GM23338 (cell line): ENCODE measurements around the gene GDAP2. TPM values are rescaled to one million over a fixed set of nuclear protein-coding genes. Genes with fewer than 3 reads are reported as not detected.

Source experiments
- ATAC-seq: fragments of 200-7000 bp; cut with Tn5 transposase; 3 replicates; pipeline ENCODE4 v1.9.1; 2020
- DNase-seq: peaks from one replicate; pipeline ENCODE4 v3.0.0-alpha.2; 2015; ENCODE audit warnings: low spot score
- H2AFZ ChIP-seq: fragments of 200-600 bp; sonication (generic); 2 replicates; pipeline ENCODE4 v1.8.0; 2016; ENCODE audit warnings: antibody characterized with exemption, mild to moderate bottlenecking, moderate library complexity
- H3F3A ChIP-seq: fragments of 200-600 bp; sonication (generic); replicated peaks from 2 replicates; pipeline ENCODE4 v1.8.0; 2017; ENCODE audit warnings: antibody characterized with exemption, mixed run types, low read depth
- H3K27ac ChIP-seq: fragments of 200-600 bp; sonication (generic); 2 replicates; pipeline ENCODE4 v1.6.1; 2016; ENCODE audit warnings: low read depth
- H3K27me3 ChIP-seq: fragments of 200-600 bp; sonication (generic); 2 replicates; pipeline ENCODE4 v1.8.0; 2016; ENCODE audit warnings: mild to moderate bottlenecking, mixed run types, moderate library complexity; ENCODE audit not compliant: insufficient read depth
- H3K36me3 ChIP-seq: fragments of 200-600 bp; sonication (generic); 2 replicates; pipeline ENCODE4 v1.8.0; 2016; ENCODE audit warnings: mild to moderate bottlenecking; ENCODE audit not compliant: insufficient read depth
- H3K4me1 ChIP-seq: fragments of 200-600 bp; sonication (generic); 2 replicates; pipeline ENCODE4 v1.8.0; 2016; ENCODE audit warnings: mild to moderate bottlenecking, moderate library complexity; ENCODE audit not compliant: insufficient read depth
- H3K4me2 ChIP-seq: fragments of 200-600 bp; sonication (generic); 2 replicates; pipeline ENCODE4 v1.7.1; 2017; ENCODE audit warnings: mixed run types
- H3K4me3 ChIP-seq: fragments of 200-600 bp; sonication (generic); 2 replicates; pipeline ENCODE4 v1.6.1; 2016; ENCODE audit warnings: mixed run types
- H3K79me2 ChIP-seq: fragments of 200-600 bp; sonication (generic); replicated peaks from 2 replicates; pipeline ENCODE4 v1.8.0; 2017; ENCODE audit warnings: mild to moderate bottlenecking; ENCODE audit not compliant: insufficient read depth
- H3K9me2 ChIP-seq: fragments of 200-600 bp; sonication (generic); 2 replicates; pipeline ENCODE4 v1.8.0; 2017; ENCODE audit not compliant: insufficient read depth
- H4K20me1 ChIP-seq: fragments of 200-600 bp; sonication (generic); replicated peaks from 2 replicates; pipeline ENCODE4 v1.8.0; 2017; ENCODE audit warnings: mild to moderate bottlenecking; ENCODE audit not compliant: insufficient read depth
- H3K27ac Mint-ChIP-seq: 2 replicates; pipeline ENCODE4 v1.8.0; 2020; ENCODE audit warnings: inconsistent platforms, mild to moderate bottlenecking, moderate library complexity, mixed read lengths
- H3K27me3 Mint-ChIP-seq: 3 replicates; pipeline ENCODE4 v1.8.0; 2022; ENCODE audit warnings: low read depth, mild to moderate bottlenecking, moderate library complexity, mixed read lengths, inconsistent platforms; ENCODE audit not compliant: insufficient read depth, poor library complexity
- H3K36me3 Mint-ChIP-seq: 3 replicates; pipeline ENCODE4 v1.8.0; 2021; ENCODE audit warnings: low read depth, mild to moderate bottlenecking, inconsistent platforms, moderate library complexity, mixed read lengths
- H3K4me1 Mint-ChIP-seq: 3 replicates; pipeline ENCODE4 v1.8.0; 2020; ENCODE audit warnings: mild to moderate bottlenecking, inconsistent platforms, mixed read lengths
- H3K4me3 Mint-ChIP-seq: 3 replicates; pipeline ENCODE4 v1.8.0; 2021; ENCODE audit warnings: moderate library complexity, mild to moderate bottlenecking, inconsistent platforms, mixed read lengths
- H3K9me3 Mint-ChIP-seq: 3 replicates; pipeline ENCODE4 v1.8.0; 2020; ENCODE audit warnings: moderate library complexity, mild to moderate bottlenecking, inconsistent platforms, mixed read lengths
- CREB1 ChIP-seq: fragments of 250-450 bp; sonication (Bioruptor Pico); IDR thresholded peaks from 2 replicates; pipeline ENCODE4 v1.5.0; 2020; ENCODE audit warnings: low read depth, mild to moderate bottlenecking, moderate library complexity
- CTCF ChIP-seq, 2 experiments: fragments of 200-600 bp in 1 of 2; sonication (generic) in 1 of 2; conservative IDR thresholded peaks; 2 replicates each; pipeline versions ENCODE4 v1.5.1 to v1.6.1; 2016 to 2017; ENCODE audit warnings: antibody characterized with exemption in 2 of 2, low read depth in 2 of 2, mild to moderate bottlenecking in 2 of 2, moderate library complexity in 1 of 2
- ETS1 ChIP-seq: IDR thresholded peaks from 2 replicates; pipeline ENCODE4 v1.6.1; 2016; ENCODE audit warnings: antibody characterized with exemption
- EZH2 ChIP-seq: fragments of 200-600 bp; sonication (generic); IDR thresholded peaks from one replicate; pipeline ENCODE4 v1.8.0; 2017; ENCODE audit warnings: antibody characterized with exemption, mild to moderate bottlenecking, low read depth; ENCODE audit not compliant: unreplicated experiment
- EZH2phosphoT487 ChIP-seq: fragments of 200-600 bp; sonication (generic); IDR thresholded peaks from one replicate; pipeline ENCODE4 v1.8.1; 2018; ENCODE audit warnings: antibody characterized with exemption; ENCODE audit not compliant: unreplicated experiment
- JUNB ChIP-seq: IDR thresholded peaks from one replicate; pipeline ENCODE4 v1.6.1; 2016; ENCODE audit warnings: antibody characterized with exemption; ENCODE audit not compliant: unreplicated experiment
- NANOG ChIP-seq: IDR thresholded peaks from 2 replicates; pipeline ENCODE4 v1.6.1; 2016; ENCODE audit warnings: antibody characterized with exemption, borderline replicate concordance
- POLR2AphosphoS5 ChIP-seq: IDR thresholded peaks from 2 replicates; pipeline ENCODE4 v1.6.1; 2016; ENCODE audit warnings: antibody characterized with exemption, low read depth
- REST ChIP-seq: IDR thresholded peaks from one replicate; pipeline ENCODE4 v1.6.1; 2018; ENCODE audit warnings: antibody characterized with exemption; ENCODE audit not compliant: unreplicated experiment
- STAT1 ChIP-seq: IDR thresholded peaks from one replicate; pipeline ENCODE4 v1.6.1; 2016; ENCODE audit warnings: antibody characterized with exemption; ENCODE audit not compliant: unreplicated experiment
- ZNF114 ChIP-seq: fragments of 250-450 bp; sonication (Bioruptor Pico); IDR thresholded peaks from 2 replicates; pipeline ENCODE4 v1.5.0; 2020; ENCODE audit warnings: mild to moderate bottlenecking, moderate library complexity
- ZNF331 ChIP-seq: fragments of 250-450 bp; sonication (Bioruptor Pico); IDR thresholded peaks from 2 replicates; pipeline ENCODE4 v1.5.0; 2020; ENCODE audit warnings: low read depth, mild to moderate bottlenecking, moderate library complexity
- polyA plus RNA-seq: library from polyadenylated mRNA; unstranded; fragments of >200 nt; fragmentation: Nextera tagmentation; extraction: Ambion mirVana; gene quantifications from 2 replicates; pipeline ENCODE4 v1.2.1, GENCODE V29; 2016
- total RNA-seq: library from RNA; depleted of rRNA; stranded (reverse); fragments of >200 nt; shearing (Covaris generic); gene quantifications from 2 replicates; pipeline ENCODE4 v1.2.3, GENCODE V29; 2014

Gene GDAP2
- total and polyA plus RNA-seq, 2 experiments from 2014 or later = 10.7 to 24.5 TPM

- TF ChIP-seq EZH2 = no peak
- TF ChIP-seq STAT1 = no peak
- no peak for TF ChIP-seq ETS1
- no peak for TF ChIP-seq EZH2phosphoT487
- TF ChIP-seq NANOG = no peak
Measured at GRCh38 chr1:117886101-117886795, 43.2 kb downstream of the GDAP2 start (continued).

- H3K27ac ChIP-seq = no peak overlapping the region
- Mint-ChIP-seq H3K4me1 (no peaks in the 10 kb centered on the region), H3K4me3 (no peak overlapping the region), H3K27me3 (no peaks in the 10 kb centered on the region), H3K9me3 (no peaks in the 10 kb centered on the region), H3K36me3 (no peaks in the 10 kb centered on the region), H3K27ac (no peak overlapping the region)
- no peaks in the 10 kb centered on the region; the same call in 1 of the 2 replicates for H3K36me3 ChIP-seq
- ATAC-seq (no peak), DNase-seq (no peak)
- no peaks in the 10 kb centered on the region for H3K79me2 ChIP-seq
- H4K20me1 ChIP-seq = no peaks in the 10 kb centered on the region
- no peak overlapping the region for H3K4me3 ChIP-seq
- no peaks in the 10 kb centered on the region for H3K27me3 ChIP-seq
- H3F3A ChIP-seq = no peaks in the 10 kb centered on the region
- H2AFZ ChIP-seq = no peak overlapping the region
- no peaks in the 10 kb centered on the region for H3K4me1 ChIP-seq
- H3K9me2 ChIP-seq = no peaks in the 10 kb centered on the region
- H3K4me2 ChIP-seq = no peak overlapping the region
- no peak for TF ChIP-seq CREB1 (CRISPR knock-in tag)
- TF ChIP-seq REST = no peak
- TF ChIP-seq EZH2phosphoT487 = no peak
- no peak for TF ChIP-seq POLR2AphosphoS5
- TF ChIP-seq ETS1 = no peak
- no peak for TF ChIP-seq CTCF (conservative IDR thresholded peaks at IDR 0.05; ENCODE audit: low read depth in 2 of 2)
- no peak for TF ChIP-seq STAT1
- TF ChIP-seq ZNF331 (CRISPR knock-in tag) = no peak
- no peak for TF ChIP-seq EZH2
- no peak for TF ChIP-seq JUNB
- TF ChIP-seq NANOG = no peak
- TF ChIP-seq ZNF114 (CRISPR knock-in tag) = no peak
Measured at GRCh38 chr1:117883616-117884015, 45.8 kb downstream of the GDAP2 start.
